ENCODE results near the gene LYAR.

- no peak for TF ChIP-seq POLR2A (IDR thresholded peaks at IDR 0.05; ENCODE audit: low read depth)
- no peak for TF ChIP-seq CTCF (IDR thresholded peaks at IDR 0.05)
These were observed 1.9 kb downstream of the LYAR start for GRCh38 chr4:4288098-4288497.

Data from esophagus muscularis mucosa (tissue), 3 donors.